GM19043 (cell line): ENCODE data around the gene SLC25A36.
"Not testable (repeated sequence)": the region's sequence is repeated elsewhere in the genome, so short reads cannot be mapped to it uniquely, and the experiment has no call there.

Experiments used
- ATAC-seq: cut with Tn5 transposase; IDR thresholded peaks from one replicate; pipeline ENCODE4 v1.9.1; 2021; ENCODE audit warnings: low read depth; ENCODE audit not compliant: unreplicated experiment

The SLC25A36 gene

DNA sequence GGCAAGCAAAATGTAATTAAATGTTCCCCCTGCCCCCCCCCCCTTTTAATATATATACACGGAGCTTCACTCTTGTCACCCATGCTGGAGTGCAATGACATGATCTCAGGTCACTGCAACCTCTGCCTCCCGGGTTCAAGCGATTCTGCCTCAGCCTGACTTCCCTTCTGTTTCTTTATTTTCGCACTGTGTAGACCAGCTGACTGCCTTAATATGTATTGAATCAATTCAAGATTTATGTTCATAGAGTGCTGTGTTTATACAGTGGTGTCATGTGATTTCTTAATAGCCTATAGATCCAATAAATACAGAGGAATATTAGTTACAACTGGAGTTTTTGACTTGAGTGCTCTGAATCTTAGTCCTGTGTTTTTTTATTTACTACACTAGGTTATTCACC is 39.0 kb downstream of the SLC25A36 start:
- ATAC-seq = no peak

DNA sequence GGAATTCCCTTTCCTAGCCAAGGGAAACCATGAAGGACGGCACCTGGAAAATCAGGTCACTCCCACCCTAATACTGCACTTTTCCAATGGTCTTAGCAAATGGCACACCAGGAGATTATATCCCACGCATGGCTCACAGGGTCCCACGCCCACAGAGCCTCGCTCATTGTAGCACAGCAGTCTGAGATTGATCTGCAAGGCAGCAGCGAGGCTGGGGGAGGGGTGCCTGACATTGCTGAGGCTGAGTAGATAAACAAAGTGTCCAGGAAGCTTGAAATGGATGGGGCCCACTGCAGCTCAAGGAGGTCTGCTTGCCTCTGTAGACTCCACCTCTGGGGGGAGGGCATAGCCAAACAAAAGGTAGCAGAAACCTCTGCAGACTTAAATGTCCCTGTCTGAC is 46.2 kb downstream of the SLC25A36 start:
- not testable (repeated sequence) for ATAC-seq

DNA sequence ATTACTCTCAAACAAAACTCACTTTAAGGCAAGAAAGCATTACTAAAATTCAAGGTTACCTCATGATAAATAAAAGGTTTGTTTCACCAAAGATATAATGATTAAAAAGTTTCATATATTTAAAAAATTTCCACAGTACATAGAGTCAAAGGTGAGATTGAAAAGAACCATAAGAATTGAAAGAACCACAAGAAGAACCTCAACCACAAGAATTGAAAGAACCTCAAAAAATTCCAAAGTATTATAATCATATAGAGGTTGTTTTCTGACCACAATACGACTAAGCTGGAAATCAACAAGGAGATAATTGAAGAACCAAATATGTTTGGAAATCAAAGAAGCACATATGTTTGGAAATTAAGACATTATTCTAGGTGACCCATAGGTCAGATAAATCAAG is 52.7 kb downstream of the SLC25A36 start:
- ATAC-seq = no peak

DNA sequence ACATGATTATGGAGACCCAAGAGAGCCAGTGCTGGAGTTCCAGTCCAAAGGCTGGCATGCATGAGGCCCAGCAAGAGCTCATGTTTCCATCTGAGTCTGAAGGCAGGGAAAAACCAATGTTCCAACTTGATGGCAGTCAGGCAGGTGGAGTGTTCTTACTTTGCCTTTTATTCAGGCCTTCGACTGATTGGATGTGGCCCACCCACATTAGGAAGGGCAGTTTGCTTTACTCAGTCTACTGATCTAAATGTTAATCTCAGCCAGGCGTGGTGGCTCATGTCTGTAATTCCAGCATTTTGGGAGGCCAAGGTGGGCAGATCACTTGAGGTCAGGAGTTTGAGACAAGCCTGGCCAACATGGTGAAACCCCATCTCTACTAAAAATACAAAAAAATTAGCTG is 53.2 kb downstream of the SLC25A36 start:
- not testable (repeated sequence) for ATAC-seq

DNA sequence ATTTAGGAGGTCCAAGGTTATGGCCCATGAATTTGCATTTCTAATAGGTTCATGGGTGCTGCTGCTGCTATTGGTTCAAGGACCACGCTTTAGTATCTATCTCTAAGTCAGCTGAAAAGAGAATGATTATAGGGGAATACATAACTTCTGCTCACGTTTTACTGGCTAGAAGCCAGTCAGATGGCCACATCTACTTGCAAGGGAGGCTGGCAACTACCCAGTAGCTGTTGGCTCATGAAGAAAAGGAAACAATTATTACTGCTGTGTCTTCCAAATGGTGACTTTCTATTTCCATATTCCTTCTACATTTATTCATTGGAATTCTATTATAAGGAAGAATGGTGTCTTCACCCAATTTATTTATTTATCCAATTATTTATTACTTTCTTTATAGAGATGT is 54.2 kb downstream of the SLC25A36 start:
- ATAC-seq = no peak

DNA sequence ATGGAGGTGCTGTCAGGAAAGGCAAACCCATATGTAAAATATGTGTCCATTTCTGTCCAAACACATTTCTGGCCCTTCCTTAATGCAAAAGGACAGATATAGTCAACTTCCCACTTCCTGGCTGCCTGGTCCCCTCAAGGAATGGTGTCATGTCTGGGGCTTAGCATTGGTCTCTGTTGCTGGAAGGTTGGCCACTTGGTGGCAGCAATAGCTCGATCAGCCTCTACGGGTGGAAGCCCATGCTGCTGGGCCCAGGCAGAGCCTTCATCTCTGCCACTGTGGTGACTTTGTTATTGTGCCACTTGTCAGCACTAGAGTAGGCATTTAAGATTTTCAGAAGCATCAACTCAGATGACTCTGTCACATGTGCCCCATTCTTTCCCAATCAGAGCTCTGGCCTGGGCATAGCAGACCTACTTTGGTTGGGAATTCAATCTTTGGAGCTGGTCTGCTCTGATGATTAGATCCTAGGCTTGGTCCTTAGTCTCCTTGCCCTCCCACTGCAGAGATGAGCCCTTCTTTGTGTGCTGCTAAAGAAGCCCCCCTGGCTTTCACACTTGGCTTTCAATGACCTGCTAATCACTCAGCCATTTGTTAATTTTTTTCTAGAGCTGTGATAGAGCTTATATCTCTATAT is 58.5 kb downstream of the SLC25A36 start:
- peak; percentile 66 for ATAC-seq

DNA sequence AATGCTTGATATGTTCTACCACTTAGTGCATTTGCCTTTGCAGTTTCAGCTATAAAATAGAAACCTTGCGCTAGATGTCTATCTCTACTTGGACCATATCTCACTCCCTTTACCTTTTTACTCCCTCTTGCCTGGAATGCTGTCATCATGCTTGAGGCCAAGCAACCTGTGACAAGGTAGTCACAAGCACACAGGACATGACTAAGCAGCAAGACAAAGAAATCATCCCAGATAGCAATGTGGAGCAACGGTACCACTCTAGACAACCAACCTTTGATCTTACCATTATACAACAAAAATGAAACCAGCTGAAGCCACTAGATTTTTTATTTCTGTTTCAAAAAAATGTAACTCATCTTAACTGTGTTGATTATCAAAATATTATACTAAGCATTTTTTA is 59.0 kb downstream of the SLC25A36 start:
- ATAC-seq = no peak

DNA sequence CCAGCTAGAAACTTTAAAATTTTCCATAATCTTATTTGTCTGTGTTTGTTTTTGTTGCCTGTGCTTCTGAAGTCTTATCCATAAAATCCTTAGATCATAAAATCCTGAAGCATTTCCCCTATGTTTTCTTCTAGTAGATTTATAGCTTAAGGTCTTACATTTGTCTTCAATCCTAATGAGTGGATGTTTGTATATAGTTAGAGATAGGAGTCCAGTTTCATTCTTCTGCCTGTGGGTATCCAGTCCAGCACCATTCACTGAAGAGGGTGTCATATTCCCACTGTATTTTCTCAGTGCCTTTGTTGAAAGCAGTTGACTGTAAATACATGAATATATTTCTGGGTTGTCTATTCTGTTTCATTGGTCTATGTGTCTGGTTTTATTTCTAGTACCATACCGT is 64.7 kb downstream of the SLC25A36 start:
- ATAC-seq = no peak

DNA sequence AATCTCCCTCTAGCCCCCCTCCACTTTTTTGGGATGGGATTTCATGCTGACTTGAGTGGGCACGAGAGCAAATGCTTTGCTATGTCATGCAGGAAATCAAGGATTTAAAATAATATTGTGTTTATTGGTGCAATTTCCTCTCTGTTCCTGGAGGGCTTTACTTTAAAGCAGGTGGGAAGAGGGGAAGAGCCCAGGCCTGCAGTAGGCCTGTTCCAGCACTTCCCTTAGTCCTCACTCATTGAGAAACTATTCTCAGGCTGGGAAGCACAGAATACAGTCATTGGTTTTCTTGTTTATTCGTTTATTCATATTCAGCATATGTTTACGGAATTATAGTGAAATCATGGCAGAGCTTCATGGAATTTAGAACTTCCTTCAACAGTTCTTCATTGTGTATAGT is 67.9 kb downstream of the SLC25A36 start:
- ATAC-seq = no peak

DNA sequence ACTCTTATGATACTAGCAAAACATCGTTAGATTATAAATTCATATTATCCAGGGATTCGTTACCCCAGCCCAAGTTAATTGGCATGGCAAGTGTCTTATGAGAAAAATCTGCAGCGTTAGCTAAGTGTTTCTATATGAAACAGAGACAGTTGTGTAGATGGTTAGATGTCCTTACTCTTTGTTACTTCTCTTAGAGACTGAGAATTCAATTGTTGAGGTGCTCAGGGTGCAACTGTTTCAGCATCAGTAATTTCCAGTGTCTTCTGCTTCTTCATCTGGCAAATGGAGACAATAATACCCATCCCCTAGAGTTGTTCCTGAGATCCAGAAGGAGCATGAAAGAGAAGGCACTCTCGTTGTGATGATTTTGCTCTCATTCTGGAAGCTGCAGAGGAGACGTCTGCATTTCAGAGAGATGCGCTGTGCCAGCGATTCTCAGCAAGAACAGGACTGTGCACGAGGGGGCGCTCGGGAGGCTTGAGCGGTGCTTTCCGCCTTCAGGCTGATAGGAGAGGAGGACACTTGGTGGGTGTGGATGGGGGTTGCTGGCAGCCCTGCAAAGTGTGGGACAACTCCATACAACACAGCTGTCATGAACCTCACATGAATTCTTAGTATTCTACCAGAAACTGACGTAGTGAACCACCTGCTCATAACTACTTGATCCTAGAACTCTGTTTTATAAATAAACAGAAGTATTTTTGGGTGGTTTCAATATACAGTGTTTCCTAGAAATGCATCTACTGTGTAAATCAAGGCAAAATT is 69.8 kb downstream of the SLC25A36 start:
- no peak for ATAC-seq

DNA sequence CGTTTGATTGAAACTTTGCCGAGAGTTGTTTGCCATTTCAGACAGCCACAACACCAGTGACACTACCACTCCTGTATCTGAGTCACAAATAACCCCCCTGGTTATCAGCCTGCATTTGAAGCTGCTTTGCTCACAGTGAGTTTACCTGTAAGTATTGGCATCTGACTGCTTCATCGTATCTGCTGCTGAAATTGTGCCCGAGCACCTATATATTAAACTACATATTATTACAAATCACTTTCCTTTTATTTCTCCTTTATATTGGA is 70.3 kb downstream of the SLC25A36 start:
- no peak for ATAC-seq

DNA sequence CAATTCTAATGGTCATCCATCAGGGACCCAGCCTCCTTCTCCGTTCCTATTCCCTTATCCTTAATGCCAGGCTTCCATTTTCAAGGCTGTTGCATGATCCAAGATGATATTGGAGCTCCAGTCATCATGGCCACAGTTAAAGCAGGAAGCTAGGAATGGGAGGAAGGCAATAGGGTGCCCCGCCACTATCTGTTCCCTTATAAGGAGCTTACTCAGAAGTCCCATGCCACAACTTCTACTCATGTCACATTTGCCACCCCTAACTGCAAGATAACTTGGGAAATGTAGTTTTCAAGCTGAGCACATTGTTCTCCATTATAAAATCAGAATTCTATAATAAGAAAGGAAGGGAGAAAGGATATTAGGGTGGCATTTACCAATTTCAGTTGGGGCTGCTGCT is 70.9 kb downstream of the SLC25A36 start:
- ATAC-seq = no peak

DNA sequence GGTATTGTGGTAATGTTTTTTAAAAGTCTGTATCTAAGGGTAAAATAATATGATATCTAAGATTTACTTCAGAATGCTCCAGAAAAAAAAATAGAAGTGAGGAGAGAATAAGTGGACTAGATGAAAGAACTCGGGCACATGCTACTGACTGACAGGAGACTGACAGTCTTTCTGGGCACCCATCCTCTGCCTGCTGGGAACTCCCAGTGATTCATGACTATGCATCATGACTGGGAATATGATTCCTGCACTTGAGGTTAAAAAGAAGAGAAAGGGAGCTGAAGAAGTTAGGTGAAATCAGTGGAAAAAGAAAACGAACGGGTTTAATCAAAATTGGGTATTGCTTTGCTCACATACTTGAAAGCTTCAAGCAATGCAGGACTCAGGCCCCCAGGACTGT is 73.8 kb downstream of the SLC25A36 start:
- ATAC-seq = no peak

DNA sequence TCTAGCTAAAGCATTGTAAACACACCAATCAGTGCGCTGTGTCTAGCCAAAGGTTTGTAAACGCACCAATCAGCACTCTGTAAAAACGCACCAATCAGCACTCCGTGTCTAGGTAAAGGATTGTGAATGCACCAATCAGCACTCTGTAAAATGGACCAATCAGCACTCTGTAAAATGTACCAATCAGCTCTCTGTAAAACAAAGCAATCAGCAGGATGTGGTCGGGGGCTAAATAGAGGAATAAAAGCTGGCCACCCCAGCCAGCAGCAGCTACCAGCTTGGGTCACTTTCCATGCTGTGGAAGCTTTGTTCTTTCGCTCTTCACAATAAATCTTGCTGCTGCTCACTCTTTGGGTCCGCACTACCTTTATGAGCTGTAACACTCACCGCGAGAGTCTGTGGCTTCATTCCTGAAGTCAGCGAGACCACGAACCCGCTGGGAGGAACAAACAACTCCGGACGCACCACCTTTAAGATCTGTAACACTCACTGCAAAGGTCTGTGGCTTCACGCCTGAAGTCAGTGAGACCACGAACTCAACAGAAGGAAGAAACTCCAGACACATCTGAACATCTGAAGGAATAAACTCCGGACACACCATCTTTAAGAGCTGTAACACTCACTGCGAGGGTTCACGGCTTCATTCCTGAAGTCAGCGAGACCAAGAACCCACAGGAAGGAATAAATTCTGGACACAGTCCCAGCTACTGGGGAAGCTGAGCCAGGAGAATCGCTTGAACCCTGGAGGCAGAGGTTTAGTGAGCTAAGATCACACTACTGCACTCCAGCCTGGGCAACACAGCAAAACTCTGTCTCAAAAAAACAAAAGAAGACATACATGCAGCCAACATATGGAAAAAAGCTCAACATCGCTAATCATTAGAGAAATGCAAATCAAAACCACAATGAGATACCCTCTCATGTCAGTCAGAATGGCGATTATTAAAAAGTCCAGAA is 76.0 kb downstream of the SLC25A36 start:
- not testable (repeated sequence) for ATAC-seq

DNA sequence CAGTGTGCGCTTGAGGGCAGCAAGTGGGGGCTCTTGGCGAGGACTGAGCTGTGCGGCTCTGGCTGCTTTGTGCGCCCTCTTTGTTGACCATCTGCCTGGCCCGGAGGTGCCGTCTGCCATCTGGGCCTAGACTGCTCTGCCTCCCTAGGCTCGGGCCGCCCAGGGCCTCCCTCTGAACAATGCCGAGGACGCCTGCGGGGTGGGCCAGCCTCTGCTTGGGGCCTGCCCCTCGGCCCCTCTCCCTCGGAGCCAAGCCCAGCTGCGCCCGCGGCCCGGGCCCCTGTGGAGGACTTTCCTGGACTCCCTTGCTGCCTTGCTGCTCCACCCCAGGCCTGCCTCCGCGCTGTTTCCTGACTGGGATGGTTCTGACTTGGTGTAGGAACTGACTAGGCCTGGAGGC is 77.6 kb downstream of the SLC25A36 start:
- no peak for ATAC-seq

DNA sequence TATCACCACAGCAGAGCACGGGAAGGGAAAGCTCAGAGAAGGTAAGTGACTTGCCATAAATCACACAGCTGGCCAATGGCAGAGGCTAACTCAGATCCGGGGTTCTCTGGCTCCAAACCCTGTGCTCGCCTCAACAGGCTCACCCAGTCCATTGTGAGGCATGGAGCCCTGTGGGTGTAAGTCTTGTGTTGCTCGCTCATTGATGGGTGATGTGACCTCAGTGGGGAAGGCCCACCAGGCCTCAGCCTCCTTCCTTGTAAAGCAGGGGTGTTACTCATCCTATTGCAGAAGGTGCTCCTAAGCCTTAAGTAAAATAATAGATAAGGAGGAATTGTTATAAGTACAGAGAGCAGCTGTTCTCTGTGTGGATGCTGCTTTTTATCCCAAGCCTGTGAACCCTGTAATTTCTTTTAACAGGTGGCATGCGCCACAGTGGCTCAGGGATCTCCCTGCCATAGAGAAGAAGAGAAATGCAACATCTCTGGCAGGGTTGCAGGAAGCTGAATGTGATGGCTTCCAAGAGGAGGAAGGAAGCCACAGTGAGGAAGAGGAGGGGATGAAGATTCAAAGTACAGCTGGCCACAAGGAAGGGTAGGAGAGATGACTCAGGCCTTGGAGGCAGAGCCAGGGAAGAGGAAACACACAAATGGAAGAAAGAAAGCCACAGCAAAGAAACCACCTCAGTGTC is 78.7 kb downstream of the SLC25A36 start:
- ATAC-seq = no peak

DNA sequence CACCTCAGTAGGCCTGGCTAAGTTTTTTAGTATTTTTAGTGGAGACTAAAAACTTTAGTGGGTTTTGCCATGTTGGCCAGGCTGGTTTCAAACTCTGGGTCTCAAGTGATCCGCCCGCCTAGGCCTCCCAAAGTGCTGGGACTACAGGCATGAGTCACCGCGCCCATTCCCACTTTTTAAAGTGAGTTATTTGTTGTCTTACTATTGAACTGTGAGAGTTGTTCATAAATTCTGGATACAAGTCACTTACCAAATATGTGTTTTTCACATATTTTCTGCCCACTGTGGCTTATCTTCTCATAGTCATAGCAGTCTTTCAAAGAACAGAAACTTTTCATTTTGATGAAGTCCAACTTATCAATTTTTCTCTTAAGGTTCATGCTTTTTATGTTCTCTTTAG is 79.6 kb downstream of the SLC25A36 start:
- ATAC-seq = no peak
